ENCODE data around the gene MYO6.
"Not testable (repeated sequence)": the region's sequence is repeated elsewhere in the genome, so short reads cannot be mapped to it uniquely, and the experiment has no call there.

The MYO6 gene

GRCh38 chr6:75884822-75885221, 135.8 kb downstream of the MYO6 start:
- DNase-seq (ENCODE audit: low read depth, low spot score), result no peak

DNA sequence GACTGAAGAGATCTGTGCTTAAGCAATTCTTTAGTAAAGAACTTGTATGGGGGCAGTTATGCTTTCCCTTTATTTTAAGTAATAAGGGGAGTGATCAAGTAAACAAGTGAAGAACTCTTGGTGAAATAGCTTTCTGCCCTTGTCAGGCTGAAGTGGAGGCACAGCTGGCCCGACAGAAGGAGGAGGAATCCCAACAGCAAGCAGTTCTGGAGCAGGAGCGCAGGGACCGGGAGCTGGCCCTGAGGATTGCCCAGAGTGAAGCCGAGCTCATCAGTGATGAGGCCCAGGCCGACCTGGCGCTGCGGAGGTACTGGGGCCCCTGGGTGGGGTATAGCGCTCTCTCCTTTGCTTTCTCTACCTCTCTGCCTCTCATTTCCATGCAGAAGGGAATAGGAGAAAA, 143.3 kb downstream of the MYO6 start:
- no peak for DNase-seq (ENCODE audit: low read depth, low spot score)

DNA sequence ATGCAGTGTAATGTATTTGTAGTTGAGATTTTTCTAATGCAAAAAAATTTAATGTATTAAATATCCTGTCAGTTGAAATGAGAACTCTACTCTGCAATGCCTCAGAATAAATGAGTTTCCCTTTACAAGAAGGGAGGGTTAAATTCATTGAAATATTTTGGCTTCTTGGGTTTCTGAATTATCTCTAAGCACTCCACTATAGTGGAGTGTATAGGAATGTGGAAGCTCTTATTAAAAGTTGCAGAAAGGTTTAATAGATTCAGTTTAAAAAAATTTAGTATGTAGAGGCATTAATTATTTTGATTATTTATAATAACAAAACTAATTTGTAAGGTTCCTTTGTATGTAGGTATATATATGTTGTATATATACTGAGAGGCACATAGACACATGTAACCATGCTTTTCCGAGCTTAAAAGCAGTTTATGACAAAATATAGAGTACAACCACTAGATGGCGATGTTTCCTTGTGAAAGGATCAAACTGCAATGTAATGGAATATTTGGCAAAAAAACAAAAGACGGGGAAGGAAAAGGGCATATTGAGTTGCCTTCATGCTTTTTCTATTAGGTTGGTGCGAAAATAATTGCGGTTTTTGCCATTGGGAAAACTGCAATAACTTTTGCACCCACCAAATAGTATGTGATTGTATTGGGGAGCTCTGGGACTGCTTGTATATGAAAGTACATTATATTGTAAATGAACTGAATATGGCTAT, 144.2 kb downstream of the MYO6 start:
- no peak for DNase-seq (ENCODE audit: low read depth, low spot score)

DNA sequence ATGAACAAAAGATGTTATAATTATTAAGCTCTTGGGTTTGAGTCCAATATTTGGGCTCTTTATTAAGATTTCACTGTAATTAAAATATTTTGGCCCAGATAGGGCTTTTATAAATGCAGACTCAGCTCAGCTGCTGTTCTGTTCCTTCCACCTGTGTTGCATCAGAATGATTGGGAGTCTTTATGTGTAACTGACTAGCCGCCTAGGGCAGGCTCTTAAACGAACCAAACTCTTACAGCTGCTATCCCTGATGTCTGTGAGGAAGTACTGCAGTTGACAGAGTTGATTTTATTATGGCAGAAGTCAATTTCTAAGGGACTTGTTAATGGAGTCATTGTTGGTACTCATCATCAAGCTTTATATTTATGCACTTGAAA, 144.7 kb downstream of the MYO6 start:
- DNase-seq (ENCODE audit: low read depth, low spot score), result no peak

DNA sequence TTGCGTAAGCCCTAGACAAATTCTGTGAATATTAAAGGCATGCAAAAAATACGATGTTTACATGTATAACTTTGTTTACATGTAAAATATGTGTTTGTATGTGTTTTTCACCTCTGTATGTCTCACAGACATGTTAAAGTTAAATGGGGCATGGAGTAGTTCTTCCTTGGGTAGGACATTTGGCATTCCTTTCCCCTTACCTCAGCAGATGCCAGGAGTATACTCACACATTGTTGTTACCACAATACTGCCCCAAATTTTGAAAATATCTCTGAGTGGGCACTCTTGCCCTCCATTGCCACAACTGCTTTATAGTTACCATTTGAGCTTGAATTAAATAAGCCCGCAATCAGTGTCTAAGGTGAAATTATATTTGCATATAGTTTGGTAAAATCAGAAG, 147.5 kb downstream of the MYO6 start:
- no peak for DNase-seq (ENCODE audit: low read depth, low spot score)

- not testable (repeated sequence) for DNase-seq (ENCODE audit: low read depth, low spot score)
Observed at GRCh38 chr6:75900216-75900615, 151.2 kb downstream of the MYO6 start.

DNA sequence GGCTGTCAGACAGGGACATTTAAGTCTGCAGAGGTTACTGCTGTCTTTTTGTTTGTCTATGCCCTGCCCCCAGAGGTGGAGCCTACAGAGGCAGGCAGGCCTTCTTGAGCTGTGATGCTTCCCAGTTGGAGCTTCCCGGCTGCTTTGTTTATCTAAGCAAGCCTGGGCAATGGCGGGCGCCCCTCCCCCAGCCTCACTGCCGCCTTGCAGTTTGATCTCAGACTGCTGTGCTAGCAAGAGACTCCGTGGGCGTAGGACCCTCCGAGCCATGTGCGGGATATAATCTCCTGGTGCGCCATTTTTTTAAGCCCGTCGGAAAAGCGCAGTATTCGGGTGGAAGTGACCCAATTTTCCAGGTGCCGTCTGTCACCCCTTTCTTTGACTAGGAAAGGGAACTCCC, 156.1 kb downstream of the MYO6 start:
- not testable (repeated sequence) for DNase-seq (ENCODE audit: low read depth, low spot score)

- DNase-seq (ENCODE audit: low read depth, low spot score), result no peak
Observed at GRCh38 chr6:75906871-75907270, 157.8 kb downstream of the MYO6 start.

- DNase-seq (ENCODE audit: low read depth, low spot score), result no peak
Observed at GRCh38 chr6:75907444-75907843, 158.4 kb downstream of the MYO6 start.

DNA sequence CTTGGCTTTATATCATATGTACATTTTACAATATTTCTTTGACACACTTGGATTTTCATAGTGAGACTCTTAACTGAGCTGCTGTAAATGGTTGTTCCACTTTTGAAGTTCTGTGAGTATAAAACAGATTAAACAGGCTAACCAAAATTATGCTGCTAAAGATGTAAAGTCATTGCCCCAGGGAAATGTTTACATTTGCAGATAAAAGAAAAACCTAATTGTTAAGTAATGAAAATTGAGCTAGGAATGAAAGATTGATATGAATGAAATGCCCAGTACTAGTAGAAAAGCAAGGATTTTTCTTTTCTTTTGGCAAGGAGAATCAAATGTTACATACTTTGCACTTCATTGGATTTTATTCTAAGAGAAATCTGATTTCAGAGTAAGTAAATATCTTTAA, 164.0 kb downstream of the MYO6 start:
- no peak for DNase-seq (ENCODE audit: low read depth, low spot score)

- no peak for DNase-seq (ENCODE audit: low read depth, low spot score)
Observed at GRCh38 chr6:75922226-75922625, 173.2 kb downstream of the MYO6 start.

GRCh38 chr6:75926293-75927168, 177.5 kb downstream of the MYO6 start:
- no peak for DNase-seq (ENCODE audit: low read depth, low spot score)

DNA sequence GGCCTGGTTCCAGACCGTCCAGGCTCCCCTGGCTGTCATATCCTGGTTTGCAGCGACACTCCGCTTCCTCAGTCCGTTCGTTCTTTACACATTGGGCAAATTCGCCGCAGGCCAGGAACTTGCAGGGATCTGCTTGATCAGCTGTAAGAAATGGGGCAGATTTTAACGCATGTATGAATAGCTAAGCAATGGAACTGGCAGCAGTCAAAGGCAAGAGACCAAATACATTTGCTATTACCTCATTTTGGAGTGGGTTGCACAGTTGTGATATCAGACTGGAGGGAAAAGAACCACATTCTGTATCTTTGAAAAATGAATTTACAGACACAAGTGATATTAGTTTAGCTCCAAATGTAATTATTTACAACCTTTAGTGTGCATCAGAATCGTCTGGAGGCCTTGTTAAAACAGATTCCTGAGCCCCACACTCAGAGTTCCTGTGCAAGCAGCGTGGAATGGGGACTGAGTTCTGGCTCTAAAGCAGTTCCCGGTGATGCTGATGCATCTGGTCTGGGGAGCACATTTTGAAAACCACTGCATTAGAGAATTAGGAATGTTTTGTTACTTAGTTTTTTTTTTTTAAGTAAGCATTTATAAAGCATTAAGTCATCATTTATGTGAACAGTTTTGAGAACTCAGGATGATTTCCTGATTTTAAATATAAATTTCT, 182.1 kb downstream of the MYO6 start:
- DNase-seq (ENCODE audit: low read depth, low spot score), result no peak

GRCh38 chr6:75932067-75932466, 183.0 kb downstream of the MYO6 start:
- no peak for DNase-seq (ENCODE audit: low read depth, low spot score)

DNA sequence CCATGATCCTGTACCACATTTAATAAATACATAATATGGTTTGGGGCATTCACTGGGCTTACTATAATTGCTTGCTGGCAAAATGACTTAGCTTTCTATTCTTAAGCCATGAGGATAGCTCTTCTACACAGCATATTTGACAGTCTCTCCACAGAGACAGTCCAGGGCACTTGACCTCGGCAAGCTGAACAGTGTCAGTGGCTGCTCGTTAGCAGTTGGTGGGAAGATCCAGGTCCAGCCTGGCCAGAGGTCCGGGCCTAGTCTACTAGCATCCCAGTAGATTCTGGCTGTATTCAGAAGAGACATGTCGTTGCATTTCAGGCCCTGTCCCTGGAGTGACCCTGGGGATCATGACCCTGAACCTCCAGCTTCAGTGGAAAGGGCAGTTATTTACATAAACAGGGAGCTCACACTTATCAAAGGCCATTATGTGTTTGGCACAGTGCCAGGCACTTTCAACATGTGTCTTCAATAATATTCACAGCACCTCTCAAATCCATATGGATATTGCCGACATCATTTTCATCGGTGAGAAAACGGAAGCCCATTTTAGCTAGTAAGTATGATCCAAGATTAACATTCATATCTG, 184.4 kb downstream of the MYO6 start:
- no peak for DNase-seq (ENCODE audit: low read depth, low spot score)

GRCh38 chr6:75934643-75935472, 185.8 kb downstream of the MYO6 start:
- no peak for DNase-seq (ENCODE audit: low read depth, low spot score)

DNA sequence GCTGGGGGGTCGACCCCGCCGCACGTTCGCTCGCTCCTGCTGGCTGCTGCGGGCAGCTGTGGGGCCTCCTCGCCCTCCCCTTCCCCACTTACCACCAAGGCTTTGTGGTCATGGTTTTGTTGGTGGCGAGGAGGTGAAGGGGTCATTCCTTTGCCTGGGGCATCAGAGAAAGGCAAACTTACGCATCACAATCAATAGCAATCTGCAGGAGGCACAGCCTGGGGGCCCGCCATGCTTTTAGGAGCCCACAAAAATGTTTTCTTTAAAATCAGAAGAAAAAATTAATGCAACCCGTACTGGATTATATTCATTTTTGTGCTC, 186.4 kb downstream of the MYO6 start:
- DNase-seq (ENCODE audit: low read depth, low spot score), result no peak

DNA sequence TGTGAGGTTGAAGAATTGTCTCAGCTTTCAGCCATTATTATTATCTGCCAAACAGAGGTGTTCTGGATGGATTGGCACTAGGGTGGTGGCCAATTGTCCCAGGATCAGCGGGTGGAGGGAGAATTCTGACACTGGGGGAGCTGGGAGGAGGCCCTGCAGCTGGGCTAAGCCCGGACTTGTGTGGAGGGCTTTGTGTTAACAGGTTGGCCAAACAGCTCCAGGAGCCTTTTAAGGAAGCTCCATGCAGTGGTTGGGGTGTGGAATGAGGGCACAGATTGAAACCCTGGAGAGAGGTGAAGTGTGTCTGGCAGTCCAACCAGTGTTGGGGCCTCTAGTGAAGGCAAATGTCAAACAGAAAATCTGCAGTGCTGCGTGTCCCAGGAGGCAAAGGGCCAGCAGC, 187.6 kb downstream of the MYO6 start:
- DNase-seq (ENCODE audit: low read depth, low spot score), result no peak

GRCh38 chr6:75937846-75938245, 188.8 kb downstream of the MYO6 start:
- no peak for DNase-seq (ENCODE audit: low read depth, low spot score)

GRCh38 chr6:75940564-75940963, 191.5 kb downstream of the MYO6 start:
- no peak for DNase-seq (ENCODE audit: low read depth, low spot score)

DNA sequence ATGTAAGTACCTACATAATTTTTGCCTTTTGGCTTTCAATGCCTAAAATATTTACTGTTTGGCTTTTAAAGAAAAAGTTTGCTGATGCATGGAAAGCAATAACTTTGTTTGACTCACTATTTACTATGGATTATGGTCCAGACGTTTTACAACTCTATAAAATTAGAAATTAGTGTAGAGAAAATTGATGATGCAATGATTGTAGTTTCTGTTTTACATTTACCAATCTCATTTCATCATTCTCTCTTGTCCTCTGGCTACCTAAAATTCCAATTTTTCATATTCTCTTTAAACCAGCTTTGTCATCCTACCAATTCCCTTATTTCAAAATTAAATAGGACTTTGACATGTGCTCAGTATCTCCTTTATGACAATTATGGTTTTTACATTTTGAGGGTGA, 192.5 kb downstream of the MYO6 start:
- DNase-seq (ENCODE audit: low read depth, low spot score), result no peak
